Fibroblast of the conjunctiva (primary cell): Measurements from ENCODE around the gene SPESP1.
"Not testable (repeated sequence)": the region's sequence is repeated elsewhere in the genome, so short reads cannot be mapped to it uniquely, and the experiment has no call there.

Experiments used
- DNase-seq: peaks from one replicate; pipeline ENCODE4 v3.0.0-alpha.2; 2010; ENCODE audit warnings: low read depth

SPESP1 gene

GRCh38 chr15:68963719-68964118 lies 33.4 kb downstream of the SPESP1 start:
- not testable (repeated sequence) for DNase-seq

GRCh38 chr15:68966996-68967395 lies 36.7 kb downstream of the SPESP1 start:
- no peak for DNase-seq

- no peak for DNase-seq
Observed at GRCh38 chr15:68967948-68968347, 37.6 kb downstream of the SPESP1 start.

- no peak for DNase-seq
Observed at GRCh38 chr15:68969298-68969697, 39.0 kb downstream of the SPESP1 start.

- no peak for DNase-seq
Observed at GRCh38 chr15:68972201-68973065, 42.1 kb downstream of the SPESP1 start.

GRCh38 chr15:68975651-68976160 lies 45.4 kb downstream of the SPESP1 start:
- not testable (repeated sequence) for DNase-seq

GRCh38 chr15:68977426-68977825 lies 47.1 kb downstream of the SPESP1 start:
- DNase-seq = not testable (repeated sequence)

GRCh38 chr15:68979006-68979405 lies 48.7 kb downstream of the SPESP1 start:
- DNase-seq = no peak

GRCh38 chr15:68979816-68980215 lies 49.5 kb downstream of the SPESP1 start:
- no peak for DNase-seq

GRCh38 chr15:68980786-68981185 lies 50.5 kb downstream of the SPESP1 start:
- DNase-seq = no peak

- no peak for DNase-seq
Observed at GRCh38 chr15:68981941-68982340, 51.6 kb downstream of the SPESP1 start.

GRCh38 chr15:68982976-68983563 lies 52.7 kb downstream of the SPESP1 start:
- no peak for DNase-seq

GRCh38 chr15:68983961-68984481 lies 53.7 kb downstream of the SPESP1 start:
- no peak for DNase-seq

- DNase-seq = no peak
Observed at GRCh38 chr15:68984586-68984985, 54.3 kb downstream of the SPESP1 start.

- no peak for DNase-seq
Observed at GRCh38 chr15:68985361-68985891, 55.1 kb downstream of the SPESP1 start.

GRCh38 chr15:68986322-68986721 lies 56.0 kb downstream of the SPESP1 start:
- DNase-seq = no peak

GRCh38 chr15:68987120-68987519 lies 56.8 kb downstream of the SPESP1 start:
- DNase-seq = no peak

- DNase-seq = no peak
Observed at GRCh38 chr15:68987676-68988075, 57.4 kb downstream of the SPESP1 start.

GRCh38 chr15:68989541-68990230 lies 59.4 kb downstream of the SPESP1 start:
- DNase-seq = no peak

GRCh38 chr15:68990231-68990991 lies 60.1 kb downstream of the SPESP1 start:
- DNase-seq = no peak

GRCh38 chr15:68990992-68991500 lies 60.7 kb downstream of the SPESP1 start:
- no peak for DNase-seq
